NCI-H1417 treated with DMSO at 0.1 percent for 48 hours (cell line): ENCODE results near the gene ILKAP.

Experiments used
- DNase-seq: peaks from one replicate; lab custom pipeline; 2025; lab: John Stamatoyannopoulos, UW

Gene ILKAP

GRCh38 chr2:238137885-238138284 is 65.6 kb downstream of the ILKAP start:
- no peak for DNase-seq

DNA sequence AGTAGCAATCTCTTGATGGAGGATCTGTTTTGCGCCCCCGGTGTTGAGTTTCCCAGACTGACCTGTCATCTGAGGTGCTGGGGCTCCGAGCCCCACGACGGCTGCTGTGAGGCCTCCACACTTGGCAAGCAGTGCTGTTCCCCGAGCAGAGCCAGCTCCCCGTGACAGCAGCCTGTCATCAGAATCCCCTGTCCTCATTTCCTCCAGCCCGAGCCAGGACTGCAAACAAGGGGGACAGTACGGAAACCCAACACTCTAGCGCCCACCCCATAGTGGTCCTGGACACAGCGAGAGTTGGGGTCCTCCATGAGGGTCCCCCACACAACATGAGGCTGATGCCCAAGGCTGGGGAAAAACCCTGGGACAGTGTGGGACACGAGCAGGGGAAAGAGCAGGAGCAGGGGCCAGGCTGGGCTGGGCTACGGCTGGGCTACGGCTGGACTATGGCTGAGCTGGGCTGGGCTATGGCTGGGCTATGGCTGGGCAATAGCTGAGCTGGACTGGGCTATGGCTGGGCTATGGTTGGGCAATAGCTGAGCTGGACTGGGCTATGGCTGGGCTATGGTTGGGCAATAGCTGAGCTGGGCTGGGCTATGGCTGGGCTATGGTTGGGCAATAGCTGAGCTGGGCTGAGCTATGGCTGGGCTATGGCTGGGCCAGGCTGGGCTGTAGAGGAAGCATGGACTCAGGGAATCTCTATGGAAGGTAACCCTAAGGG is 66.5 kb downstream of the ILKAP start:
- DNase-seq, result no peak

DNA sequence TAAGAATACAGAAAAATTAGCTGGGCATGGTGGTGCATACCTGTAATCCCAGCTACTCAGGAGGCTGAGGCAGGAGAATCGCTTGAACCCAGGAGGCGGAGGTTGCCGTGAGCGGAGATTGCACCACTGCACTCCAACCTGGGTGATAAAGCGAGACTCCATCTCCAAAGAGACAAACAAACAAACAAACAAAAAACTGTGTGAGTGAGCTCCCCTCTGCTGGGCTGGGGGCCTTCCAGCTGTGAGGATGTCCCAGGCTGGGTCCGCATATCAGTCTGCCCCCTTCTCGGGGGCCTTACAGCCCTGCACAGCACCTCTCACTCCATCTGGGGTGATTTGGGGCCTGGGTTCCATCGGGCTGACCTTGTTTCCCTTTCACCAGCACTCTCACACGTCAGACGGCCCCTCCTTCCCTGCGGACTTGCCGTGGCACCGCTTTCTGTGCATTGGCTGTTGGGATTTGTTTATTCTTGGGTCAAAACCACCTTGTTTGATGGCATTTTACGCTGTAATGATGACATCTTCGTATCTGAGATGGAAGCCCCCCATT is 67.8 kb downstream of the ILKAP start:
- DNase-seq, result no peak

GRCh38 chr2:238134393-238134785 is 69.1 kb downstream of the ILKAP start:
- no peak for DNase-seq

GRCh38 chr2:238133499-238134392 is 69.7 kb downstream of the ILKAP start:
- no peak for DNase-seq

- DNase-seq, result no peak
Measured at GRCh38 chr2:238132463-238133450, 70.7 kb downstream of the ILKAP start.

DNA sequence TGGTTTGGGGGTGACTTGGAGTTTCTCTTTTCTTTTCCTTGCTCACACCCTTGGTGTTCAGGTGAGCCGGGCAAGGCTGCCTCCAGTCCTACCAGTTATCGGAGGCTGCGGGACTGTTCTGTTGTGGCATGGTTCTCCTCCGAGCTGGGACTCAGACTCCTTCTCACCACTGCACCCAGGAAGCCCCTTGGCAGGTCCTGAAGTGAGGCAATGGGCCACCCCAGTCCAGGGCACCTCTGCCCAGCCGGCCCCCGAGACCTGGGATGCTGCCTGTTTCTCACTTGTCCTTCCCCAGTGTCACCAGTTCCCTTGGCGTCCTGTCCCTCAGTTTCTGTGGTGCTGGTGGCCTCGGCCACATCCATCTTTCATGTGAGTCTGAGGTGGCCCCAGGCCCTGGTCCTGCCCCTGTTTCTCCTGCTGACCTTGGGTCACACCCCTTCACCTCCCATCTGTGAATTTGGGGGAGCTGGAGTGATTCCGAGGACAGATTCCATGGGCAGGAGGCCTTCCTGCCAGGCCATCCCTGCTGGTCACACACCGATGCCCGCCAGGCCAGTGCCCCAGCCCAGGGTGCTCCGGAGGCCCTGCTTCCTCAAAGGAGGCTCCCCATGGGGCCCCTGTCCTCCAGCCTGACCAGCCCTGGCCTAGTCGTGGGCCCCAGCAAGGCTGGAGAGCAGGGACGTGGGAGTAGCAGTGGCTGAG is 71.6 kb downstream of the ILKAP start:
- DNase-seq, result no peak

DNA sequence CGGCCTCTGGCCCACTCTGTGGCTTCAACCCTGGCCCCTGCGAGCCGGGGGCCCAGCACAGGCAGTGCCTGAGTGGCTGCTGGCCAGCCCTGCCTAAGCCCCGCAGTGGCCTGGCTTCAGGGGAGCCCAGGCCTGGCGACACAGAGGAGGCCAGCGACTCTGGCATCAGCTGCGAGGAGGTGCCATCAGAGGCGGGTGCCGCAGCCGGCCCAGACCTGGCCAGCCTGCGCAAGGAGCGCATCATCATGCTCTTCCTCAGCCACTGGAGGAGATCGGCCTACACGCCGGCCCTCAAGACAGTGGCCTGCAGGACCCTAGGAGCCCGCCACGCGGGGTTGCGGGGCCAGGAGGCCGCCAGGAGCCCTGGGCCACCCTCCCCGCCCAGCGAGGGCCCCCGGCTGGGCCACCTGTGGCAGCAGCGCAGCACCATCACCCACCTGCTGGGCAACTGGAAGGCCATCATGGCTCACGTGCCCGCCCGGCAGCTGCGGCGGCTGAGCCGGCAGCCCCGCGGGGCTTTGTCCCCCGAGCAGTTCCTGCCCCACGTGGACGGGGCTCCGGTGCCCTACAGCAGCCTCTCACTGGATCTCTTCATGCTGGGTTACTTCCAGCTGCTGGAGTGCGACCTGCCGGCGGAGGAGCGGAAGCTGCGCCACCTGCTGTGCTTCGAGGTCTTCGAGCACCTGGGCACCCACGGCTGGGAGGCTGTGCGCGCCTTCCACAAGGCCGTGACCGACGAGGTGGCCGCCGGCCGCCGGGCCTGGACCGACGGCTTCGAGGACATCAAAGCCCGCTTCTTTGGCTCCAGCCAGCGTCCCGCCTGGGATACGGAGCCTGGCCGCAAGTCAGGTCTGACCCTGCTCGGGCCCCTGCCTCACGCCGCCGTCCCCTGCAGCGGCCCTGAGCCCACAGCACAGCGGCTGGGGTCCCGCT is 72.5 kb downstream of the ILKAP start:
- DNase-seq, result no peak

DNA sequence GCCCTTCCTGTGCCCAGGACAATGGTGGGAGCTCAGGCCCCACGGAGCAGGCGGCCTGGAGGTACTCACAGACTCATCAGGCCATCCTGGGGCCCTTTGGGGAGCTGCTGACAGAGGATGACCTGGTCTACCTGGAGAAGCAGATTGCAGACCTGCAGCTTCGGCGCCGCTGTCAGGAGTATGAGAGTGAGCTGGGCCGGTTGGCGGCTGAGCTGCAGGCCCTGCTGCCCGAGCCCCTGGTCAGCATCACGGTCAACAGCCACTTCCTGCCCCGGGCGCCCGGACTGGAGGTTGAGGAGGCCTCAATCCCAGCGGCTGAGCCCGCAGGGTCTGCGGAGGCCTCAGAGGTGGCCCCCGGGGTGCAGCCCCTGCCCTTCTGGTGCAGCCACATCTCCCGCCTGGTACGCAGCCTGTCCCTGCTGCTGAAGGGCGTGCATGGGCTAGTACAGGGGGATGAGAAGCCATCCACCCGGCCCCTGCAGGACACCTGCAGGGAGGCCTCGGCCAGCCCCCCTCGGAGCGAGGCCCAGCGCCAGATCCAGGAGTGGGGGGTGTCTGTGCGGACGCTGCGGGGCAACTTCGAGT is 73.3 kb downstream of the ILKAP start:
- DNase-seq, result no peak

DNA sequence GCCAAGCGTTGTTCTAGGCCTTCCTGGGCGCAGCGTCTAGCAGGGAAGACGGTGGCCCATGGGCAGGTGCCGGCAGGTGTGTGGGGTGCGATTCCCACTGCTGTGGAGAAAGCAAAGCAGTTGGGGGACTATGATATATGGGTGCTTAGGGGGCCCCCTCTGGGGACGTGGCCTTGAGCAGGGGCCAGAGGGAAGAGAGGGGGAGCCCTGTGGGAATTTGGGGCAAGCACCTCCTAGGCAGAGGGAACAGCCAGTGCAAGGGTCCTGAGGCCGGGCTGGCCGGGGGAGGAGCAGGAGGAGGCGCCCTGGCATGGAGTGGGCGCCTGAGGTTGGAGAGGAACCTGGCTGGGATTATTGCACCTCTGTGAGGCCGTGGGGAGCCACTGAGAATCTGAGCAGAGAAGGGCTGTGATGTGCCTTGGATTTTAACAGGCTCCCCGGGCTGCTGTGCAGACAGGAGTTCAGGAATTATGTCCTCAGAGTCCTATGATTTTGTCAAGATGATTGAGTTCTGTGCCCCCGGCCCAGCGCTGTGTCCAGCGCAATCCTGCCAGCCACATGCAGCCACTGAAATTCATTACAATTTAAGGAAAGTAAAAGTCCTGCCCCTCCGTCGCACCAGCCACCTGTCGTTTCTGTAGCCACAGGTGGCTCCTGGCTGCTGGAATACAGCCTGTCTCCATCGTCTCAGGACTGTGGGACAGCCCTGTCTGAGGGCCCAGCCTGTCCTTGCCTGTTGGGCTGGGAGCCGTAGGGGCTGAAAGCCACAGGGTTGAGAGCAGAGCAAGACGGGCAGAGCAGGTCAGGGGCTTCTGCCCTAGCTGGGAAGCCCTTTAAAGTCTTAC is 74.1 kb downstream of the ILKAP start:
- DNase-seq, result no peak

DNA sequence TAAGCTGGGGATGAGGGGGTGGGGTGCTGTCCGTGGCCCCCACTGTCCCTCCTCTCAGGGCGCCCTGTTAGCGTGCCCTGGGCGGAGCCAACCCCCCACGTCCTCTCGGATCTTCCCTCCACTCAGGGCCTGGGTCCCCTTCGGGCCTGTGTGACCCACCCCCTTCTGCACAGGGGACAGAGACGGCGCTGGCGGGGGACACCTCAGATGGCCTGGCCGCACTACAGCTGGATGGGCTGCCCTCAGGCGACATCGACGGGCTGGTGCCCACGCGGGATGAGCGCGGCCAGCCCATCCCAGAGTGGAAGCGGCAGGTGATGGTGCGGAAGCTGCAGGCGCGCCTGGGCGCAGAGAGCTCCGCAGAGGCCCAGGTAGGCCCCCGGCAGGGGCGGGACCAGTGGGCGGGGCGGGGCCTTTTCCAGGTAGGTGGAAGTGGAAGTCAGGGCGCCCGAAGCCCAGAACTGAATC is 74.9 kb downstream of the ILKAP start:
- no peak for DNase-seq

DNA sequence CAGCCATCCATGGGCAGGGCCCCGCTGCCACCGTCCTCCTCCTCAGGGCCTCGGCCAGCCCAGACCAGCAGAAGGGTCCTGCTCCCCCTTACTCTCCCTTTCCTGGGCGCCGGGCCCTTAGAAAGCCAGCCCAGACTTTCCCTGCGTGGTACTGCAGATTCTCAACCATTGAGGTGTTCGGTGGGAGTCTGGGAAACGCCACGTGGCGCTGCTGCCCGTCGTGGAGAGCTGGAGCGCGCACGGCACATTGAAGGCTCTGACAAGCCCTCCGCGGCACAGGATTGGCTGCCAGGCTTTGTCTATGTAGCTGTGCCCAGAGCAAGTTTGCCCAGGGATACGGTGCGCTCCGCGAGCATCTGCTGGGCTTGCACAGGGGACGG is 75.4 kb downstream of the ILKAP start:
- no peak for DNase-seq

DNA sequence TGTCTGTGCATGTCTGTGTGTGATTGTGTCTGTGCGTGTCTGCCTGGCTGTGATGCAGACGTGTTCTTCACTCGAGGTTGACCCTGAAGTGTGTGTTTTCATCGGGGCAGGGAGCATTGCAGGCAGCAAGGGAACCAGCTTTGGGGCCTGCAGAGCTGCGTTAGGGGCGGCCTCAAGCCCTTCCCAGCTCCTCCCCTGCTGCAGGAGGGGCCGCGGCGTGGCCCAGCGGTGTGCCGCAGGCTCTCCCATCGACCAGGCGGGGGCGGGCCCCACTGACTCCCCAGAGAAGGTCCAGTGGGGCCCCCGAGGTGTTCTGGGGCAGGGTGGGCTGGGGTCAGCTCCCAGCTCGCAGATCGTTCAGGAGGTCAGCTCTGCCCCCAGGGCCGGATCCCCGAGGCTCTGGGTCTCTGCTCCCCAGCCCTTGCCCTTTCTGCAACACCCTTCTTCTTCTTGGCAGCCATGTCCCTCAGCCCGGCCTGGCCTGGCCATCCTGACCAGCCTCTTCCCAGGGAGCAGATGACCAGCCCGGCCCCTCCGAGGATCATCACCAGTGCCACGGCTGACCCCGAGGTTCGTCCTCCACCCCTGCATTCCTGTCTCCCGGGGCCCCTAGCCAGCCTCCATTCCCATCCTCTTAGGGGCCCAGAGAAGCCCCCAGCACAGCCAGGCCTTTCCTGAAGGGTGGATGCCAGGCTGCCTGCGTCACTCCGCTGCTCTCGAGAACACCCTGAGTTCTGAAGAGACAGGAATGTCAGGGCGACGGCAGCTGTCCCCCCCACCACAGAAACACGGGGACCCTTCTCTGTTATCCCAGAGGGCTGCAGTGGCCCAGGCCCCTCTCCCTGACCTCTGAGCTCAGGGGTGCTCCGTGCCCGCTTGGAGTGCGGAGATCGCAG is 76.1 kb downstream of the ILKAP start:
- DNase-seq, result no peak

DNA sequence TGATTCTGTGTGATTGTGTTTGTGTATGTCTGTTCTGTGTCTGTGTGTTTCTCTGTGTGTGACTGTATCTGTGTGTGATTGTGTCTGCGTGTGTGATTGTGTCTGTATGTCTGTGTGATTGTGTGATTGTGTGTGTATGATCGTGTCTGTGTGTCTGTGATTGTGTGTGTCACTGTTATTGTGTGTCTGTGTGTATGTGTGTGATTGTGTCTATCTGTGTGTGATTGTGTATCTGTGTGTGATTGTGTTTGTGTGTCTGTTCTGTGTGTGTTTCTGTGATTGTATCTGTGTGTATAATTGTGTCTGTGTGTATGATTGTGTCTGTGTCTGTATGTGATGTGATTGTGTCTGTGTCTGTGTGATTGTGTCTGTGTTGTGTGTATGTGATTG is 76.7 kb downstream of the ILKAP start:
- no peak for DNase-seq

DNA sequence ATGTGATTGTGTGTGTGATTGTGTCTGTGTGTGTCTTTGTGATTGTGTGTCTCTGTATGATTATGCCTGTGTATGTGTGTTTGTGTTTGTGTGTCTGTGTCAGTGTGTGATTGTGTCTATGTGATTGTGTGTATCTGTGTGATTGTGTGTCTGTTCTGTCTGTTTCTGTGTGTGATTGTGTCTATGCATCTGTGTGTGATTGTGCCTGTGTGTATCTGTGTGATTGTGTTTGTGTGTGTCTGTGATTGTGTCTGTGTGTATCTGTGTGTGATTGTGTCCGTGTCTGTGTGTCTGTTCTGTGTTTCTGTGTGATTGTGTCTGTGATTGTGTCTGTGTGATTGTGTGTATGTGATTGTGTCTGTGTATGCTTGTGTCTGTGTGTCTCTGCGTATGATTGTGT is 77.2 kb downstream of the ILKAP start:
- no peak for DNase-seq

GRCh38 chr2:238125127-238125885 is 78.2 kb downstream of the ILKAP start:
- DNase-seq, result no peak
